ENCODE data around the gene PLA2G2C. TPM values are rescaled to one million over a fixed set of nuclear protein-coding genes. Genes with fewer than 3 reads are reported as not detected.
A peak's percentile ranks its signal among the peaks of the same experiment; 100 is the strongest.

The PLA2G2C gene
- total RNA-seq, 1 donor from 2014 or later, result not detected

DNA sequence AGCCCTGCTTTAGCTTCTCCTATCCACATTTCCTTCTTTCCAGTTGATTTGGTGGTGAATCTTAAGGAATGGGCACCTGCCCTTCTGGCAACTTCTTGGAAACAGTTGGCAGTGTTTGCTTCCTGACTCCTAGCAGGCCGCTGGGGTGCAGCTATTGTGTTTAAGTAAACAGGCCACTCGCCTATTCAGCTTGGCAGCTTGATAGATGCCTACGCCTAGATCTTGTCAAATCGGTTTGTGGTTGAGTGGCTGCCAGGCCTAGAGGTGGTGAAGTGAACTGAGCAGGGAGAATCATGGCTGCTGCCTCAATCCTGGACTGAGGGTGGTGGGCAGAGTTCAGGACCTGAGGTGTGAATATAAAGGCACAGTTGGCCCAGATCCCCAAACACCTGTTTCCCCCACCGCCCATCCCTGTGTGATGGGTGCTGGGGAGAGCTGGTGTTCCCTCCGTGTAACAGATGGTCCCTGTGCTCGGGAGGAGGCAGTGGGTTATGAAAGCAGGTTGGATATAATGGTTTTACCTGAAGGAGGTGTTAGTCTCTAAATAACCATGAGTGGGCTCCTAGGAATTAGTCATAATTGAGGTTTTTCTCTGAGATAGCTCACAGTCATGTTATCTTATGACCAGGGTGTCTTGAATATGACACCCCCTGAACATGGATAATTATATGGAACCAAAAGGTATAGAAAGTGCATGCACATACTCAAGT lies 940 bp upstream of the PLA2G2C start:
- no peak for FAIRE-seq

DNA sequence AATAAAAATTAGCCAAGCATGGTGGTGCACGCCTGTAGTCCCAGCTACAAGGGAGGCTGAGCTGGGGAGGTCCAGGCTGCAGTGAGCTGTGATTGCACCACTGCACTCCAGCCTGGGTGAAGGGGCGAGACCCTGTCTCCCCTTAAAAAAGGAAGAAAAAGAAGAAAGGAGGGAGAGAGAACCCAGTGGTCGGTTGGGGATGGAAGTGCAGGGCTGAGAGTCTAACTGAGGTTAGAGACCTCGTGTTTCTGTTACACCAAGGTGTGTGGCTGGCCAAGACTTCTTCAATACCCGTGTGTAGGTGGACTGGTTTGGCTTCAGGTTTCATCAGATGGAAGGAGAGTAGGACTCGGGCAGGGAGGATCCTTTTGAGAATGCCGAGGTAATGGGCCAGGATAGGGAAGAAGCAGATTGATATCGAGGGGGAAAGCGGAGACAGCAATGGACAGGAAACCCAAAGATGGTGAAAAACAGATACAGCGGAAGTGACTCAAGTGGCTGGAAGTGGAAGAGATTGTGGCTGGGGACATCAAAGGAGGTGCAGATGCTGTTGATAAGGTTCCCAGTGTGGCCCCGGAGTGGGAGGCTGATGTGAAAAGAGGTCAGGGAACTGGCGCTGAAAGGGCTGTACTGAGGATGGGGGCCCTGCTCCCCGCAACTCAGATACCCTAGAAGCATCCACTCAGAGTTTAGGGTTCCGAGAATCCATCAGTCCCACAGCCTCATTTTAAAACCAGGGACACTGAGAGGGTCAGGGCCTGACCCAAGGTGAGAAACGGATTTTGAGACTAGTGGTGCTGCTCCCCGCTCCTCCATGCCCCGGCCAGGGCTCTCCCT lies 1.1 kb downstream of the PLA2G2C start:
- no peak for DNase-seq (ENCODE audit: low spot score in 2 of 2)
- FAIRE-seq, result no peak

More for the DNA sequence above, 940 bp upstream of the PLA2G2C start:
- no peak for DNase-seq (ENCODE audit: low spot score in 2 of 2)

DNA sequence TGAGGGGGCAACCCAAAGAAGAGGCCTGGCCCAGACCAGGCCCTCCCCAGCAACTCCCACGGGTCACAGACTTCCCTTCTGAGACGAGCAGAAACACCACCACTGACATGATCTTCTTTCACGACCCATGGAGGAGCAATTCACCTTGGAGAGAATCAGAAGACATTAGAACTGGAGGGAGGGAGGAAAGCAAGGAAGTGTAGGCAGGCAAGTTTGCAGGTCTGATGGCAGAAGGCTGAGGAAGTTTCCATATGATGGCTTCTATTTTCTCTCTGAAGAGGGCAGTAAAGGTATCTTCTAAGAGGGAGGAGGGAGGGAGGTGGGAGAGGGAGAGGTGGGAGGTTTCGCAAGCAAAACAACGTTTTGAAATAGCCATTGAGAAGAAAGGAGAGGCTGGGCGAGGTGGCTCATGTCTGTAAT lies 1.8 kb downstream of the PLA2G2C start:
- no peak for FAIRE-seq
- no peak for DNase-seq (ENCODE audit: low spot score in 2 of 2)

DNA sequence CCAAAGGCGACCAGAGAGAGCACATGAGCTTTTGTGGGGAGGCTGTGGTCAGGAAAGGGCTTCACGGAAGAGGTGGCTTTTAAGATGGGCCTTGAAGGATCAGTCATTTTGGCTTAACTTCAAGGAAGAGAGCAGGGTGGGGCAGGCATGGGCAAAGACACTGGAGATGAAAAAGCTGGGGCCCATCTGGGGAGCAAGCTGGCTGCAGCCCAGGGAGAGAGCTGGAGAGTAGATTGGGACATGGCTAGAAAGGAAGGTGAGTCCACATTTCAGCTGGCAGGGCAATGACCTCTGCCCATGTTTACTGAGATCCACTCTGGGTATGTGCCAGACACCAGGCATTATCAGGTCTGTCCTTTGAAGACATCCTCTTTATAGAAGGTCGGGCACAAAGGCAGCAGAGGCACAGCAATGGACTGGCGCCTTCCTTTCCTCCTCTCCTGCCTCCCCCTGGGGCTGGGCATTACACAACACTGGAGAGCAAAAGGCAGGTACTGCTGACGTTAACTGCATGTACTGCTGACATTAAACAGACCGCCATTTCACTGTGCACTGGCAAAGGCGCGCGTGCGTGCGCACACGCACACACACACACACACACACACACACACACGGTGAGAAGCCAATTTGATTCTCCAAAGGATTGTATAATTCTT lies 2.6 kb downstream of the PLA2G2C start:
- DNase-seq (ENCODE audit: low spot score in 2 of 2), result no peak
- no peak for FAIRE-seq

DNA sequence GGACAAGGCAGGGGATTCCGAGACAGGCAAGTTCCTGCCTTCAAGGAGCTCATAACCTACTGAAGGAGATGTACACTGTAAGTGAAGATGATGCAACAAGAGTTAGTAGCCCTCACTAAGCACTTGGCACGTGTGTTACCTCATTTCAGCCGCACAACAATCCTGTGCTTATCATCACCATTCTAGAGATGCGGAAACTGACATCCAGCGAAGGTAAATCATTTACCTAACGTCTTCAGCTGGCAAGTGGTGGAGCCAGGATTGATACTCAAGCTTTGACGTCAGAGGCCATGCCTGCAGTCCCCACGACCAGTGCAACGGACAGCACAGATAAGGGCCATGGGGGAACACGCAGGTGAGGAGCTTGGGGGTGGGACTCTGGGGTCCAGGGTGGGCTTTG lies 3.3 kb downstream of the PLA2G2C start:
- DNase-seq (ENCODE audit: low spot score in 2 of 2) (no peak), FAIRE-seq (no peak)

DNA sequence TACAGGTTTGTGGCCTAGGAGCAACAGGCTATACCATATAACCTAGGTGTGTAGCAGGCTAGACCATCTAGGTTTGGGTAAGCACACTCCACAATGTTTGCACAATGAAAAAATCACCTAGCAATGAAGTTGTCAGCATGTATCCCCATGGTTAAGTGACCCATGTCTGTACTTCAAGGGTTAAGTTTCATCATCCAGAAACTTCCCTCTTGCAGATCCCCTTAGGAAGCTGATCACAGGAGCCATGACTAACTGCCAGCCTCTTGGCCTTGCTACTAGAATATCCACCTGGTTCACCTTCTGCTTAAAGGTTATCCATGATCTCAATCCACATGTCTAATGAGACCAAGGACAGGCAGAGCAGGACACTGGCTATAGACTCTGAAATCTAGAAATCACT lies 3.9 kb downstream of the PLA2G2C start:
- DNase-seq (ENCODE audit: low spot score in 2 of 2) (no peak), FAIRE-seq (no peak)

DNA sequence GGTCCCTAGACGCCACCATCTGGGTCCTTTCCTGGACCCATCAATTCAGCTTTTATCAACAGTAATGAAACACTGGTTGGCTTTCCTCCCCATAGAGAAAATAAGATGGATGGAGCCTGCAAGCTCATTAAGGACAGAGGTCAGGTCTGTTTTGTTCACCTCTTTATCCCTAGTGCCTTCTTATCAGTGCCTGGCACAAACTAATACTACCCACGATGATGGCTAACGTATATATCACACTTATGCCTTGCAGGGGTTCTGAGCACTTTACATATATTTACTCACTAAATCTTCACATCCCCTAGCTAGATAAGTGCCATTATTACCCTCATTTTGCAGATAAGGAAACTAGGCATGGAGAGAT lies 5.5 kb downstream of the PLA2G2C start:
- no peak for FAIRE-seq

DNA sequence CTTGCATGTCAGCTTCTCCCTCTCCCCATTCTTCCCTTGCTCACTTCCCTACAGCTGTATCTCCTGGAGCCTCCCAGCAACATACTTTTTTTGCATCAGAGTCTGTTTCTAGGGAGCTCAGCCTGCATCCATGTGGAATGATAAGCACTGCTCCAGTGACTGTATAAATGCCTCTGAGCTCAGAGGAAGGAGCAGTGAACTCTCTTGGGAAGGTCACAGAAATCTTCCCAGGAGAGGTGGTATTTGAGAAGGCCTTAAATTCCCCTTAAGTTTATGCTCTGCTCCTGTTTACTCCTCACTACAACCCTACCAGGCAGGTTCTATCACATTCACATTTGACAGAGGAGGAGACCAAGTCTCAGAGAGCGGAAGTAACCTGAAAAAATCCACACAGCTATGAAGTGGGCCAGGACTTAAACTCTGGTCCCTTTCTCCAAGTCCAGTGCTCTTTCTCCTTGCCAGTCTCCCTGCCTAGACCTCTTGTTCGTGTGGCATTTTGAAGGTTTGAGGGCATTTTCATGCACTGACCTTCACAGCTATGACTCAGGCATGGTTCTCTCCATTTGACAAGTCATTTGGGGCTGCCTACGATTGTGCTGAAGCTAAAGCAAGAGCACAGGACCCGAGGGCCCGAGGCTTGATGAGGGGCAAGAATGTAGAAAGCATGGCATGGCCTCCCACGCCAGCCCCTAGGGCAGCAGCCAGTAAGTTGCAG lies 6.0 kb downstream of the PLA2G2C start:
- DNase-seq (ENCODE audit: low spot score in 2 of 2) (no peak), FAIRE-seq (no peak)

More for the DNA sequence above, 5.5 kb downstream of the PLA2G2C start:
- no peak for DNase-seq (ENCODE audit: low spot score in 2 of 2)

DNA sequence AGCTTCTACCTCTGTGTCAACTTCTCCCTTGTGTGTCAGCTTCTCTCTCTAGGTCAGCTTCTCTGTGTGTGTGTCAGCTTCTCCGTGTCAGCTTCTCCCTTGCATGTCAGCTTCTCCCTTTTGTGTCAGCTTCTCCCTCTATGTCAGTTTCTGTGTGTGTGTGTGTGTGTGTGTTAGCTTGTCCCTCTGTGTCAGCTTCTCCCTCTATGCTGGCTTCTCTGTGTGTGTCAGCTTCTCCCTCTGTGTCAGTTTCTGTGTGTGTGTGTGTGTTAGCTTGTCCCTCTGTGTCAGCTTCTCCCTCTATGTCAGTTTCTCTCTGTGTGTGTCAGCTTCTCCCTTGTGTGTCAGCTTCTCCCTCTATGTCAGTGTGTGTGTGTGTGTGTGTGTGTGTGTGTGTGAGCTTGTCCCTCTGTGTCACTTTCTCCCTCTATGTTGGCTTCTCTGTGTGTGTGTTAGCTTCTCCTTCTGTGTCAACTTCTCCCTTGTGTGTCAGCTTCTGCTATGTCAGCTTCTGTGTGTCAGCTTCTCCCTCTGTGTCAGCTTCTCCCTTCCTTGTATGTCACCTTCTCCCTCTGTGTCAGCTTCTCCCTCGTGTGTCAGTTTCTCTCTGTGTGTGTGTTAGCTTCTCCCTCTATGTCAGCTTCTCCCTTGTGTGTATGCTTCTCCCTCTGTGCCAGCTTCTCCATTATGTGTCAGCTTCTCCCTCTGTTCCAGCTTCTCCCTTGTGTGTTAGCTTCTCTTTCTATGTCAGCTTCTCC lies 6.8 kb downstream of the PLA2G2C start:
- no peak for DNase-seq (ENCODE audit: low spot score in 2 of 2)
- FAIRE-seq, result no peak

DNA sequence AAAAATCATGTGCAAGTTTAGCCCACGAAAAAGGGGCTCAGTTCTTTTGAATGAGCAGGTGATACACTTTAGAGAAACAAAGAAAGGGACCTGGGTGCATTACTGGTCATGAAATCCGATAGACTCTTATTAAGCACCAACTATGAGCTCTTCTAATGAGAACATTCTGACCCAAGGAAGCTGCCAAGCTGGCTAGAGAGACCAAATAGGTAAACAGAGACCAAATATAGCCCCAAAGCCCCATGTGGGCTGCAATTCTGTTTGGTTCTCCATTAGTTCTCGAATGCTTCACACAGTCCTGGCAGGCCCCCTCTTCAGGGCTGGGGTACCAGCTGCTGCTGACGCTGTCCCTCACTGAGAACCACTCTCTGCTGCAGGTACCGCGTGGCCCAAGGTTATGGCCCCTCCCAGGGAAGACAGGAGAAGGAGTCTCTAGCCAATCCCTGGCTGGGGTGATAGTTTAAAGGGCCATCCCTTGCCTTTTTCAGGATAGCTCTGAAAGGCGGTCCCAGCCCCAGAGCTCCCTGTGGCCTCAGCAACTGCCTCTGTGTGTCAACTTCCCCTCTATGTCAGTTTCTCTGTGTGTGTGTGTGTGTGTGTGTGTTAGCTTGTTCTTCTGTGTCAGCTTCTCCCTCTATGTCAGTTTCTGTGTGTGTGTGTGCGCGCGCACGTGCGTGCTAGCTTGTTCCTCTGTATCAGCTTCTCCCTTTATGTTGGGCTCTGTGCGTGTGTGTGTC lies 7.5 kb downstream of the PLA2G2C start:
- FAIRE-seq (no peak), DNase-seq (ENCODE audit: low spot score in 2 of 2) (no peak)

DNA sequence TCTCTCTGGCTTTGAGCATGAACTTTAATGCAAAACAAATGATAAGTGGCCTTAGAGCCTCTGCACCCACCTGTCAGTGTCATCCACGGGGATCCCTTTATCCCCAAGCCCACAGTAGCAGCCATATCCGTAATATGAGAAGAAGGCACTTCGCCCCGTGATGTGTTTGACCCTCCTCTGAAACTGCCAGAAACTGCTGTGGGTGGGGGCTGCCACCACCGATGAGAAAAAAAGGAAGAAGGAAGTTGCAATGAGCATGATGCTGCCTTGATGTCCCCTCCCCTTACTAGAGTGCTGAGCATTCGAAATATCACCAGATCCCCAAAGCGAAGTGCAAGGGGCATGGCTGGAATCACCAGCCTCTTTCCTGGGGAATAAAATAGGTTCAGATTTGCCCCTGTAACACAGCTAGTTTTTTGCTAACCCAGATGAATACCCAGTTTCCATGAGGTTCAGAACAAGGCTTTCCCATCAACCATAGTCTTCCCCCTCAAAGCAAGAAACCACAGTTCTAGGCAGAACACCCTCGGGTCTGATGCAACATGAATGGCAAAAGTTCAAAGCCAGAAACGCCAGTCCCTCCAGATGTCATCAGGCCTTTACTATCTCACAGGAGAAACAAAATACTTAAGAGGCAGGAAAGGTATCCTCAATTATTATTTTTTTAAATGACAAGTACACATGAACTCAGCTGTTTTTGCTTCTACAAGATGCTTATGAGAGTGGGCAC lies 11.2 kb downstream of the PLA2G2C start:
- FAIRE-seq, result no peak
- no peak for DNase-seq (ENCODE audit: low spot score in 2 of 2)

DNA sequence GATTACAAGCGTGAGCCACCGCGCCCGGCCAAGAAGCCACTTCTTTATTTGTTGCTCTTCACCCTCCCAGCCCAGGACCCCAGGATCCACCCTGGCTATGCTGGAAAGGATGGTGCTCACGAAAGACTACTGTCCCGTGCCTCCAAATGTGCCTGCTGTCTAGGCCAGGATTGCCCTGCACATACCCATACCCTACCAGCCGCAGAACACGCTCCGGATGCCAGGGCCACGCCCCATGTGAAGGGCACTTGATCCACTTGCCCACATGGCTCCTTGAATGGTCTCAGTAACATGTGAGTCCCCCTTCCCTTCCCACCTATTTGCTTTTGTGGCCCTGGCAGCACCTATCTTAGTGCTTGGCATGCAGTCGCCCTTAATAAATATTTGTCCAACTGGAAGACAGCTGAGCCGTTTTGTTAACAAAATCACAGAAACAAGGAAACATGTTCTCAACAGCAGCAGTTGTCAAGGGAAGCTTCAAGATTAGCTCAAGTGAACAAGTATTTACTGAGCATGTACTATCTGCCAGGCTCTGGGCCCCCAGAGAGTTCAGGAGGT lies 14.2 kb downstream of the PLA2G2C start:
- FAIRE-seq (no peak), DNase-seq (ENCODE audit: low spot score in 2 of 2) (no peak)

DNA sequence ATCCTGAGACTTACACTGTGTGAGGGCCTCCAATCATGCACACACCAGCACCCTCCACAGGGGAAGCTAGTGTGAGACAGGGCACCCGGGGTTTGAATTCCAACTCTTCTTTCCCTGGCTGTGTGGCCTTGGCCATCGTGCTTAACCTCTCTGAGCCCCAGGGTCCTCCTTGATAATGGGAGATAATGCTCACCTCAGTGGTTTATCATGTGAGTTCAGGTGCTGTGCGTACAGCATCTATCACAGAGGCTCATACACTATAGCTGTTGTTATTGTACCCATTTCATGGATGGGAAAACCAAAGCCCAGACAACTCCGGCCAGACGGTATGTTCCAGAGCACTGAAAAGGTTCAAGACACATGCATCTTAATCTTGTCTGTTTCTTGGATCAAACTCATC lies 16.4 kb downstream of the PLA2G2C start:
- FAIRE-seq (no peak), DNase-seq (ENCODE audit: low spot score in 2 of 2) (no peak)

DNA sequence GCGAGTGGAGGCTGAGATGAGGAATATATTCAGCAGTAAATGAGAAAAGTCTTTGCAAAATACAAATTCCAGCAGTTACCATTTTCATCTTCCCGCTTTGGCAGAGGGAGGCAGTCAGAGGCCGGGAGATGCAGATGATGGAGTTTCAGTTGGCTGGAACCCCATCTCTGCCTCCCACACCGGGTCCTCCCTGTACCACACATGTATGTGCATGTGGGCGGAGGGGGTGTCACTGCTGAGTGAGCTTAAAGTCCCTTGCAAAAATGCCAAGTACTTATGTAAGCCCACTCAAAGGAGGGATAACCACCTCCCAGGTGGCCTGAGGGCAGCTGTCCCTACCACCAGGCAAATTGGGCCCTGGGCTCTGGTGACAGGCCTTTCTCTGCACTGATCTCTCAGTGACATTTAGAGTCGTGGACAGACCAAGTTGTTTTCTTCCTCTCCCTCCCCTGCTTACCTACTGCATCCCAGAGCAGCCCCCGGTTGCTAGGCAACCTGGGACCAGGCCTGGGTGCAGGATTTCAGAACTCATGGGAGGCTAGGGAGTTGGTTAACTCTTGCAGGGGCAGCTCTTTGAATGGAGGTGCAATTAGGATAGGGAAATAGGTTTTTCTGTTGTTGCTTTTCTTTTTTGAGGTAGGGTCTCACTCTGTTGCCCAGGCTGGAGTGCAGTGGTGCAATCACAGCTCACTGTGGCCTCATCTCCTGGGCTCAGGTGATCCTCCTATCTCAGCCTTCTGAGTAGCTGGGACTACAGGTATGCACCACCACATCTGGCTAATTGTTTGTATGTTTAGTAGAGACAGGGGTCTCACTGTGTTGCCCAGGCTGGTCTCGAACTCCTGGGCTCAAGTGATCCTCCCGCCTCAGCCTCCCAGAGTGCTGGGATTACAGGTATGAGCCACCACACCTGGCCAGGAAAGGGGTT lies 17.5 kb downstream of the PLA2G2C start:
- DNase-seq (ENCODE audit: low spot score in 2 of 2), result peak in 1 of 2 donors; percentile 54
- FAIRE-seq, result no peak

DNA sequence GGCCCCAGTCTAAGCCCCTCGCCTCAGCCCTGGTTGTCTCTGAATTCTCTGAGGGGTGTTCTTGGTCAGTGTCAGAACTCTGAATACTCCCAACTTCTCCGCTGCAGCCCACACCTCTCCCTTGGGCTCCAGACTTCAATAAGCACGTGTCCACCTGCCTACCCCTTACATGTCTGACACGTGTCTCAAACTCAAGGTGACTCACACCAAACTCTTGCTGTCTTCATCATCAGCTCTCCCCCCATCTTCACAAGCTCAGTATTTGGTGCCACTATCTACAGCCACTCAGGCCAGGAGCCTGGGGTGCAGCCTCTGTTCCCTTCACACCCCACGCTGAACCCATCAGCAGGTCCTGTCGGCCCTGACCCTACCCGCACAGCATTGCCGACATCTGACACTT lies 19.2 kb downstream of the PLA2G2C start:
- no peak for FAIRE-seq
- DNase-seq (ENCODE audit: low spot score in 2 of 2), result no peak

DNA sequence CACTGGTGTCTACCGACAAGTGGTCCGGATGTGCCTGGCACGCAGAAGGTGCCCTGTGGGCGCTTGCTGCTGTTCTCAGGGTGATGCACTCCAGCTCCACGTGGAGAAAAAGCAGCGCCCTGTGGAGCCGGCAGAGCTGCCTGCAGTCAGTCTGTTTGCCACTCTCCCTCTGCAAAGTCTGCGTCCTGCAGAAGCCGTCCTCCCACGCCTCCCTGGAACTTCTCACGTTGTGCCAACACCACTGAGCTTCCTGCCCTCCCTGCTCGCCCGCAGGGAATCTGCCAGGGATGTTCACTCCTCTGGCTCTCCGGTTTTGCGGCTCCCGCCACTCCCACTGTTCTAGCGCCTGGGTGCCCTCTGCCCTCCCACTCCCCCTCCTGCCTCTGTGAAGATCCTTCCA lies 20.3 kb downstream of the PLA2G2C start:
- FAIRE-seq, result no peak

DNA sequence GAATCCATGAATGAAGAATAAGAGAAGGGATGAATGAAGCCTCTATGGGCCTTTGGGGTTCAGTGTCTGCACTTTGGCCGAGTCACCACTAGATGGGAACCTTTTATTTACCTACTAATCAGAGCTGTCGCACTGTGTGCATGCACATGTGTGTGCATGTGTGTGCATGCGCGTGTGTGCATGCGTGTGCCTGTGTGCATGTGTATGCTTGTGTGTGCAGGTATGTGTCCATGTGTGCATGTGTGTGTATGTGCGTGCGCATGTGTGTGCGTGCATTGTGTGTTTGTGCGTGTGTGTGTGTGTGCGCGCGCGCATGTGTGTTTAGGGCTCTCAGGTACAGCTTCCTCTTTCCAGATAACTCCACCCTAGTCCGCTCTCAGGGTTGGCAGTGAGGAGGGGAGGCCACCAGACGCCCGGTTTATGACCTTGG lies 20.8 kb downstream of the PLA2G2C start:
- DNase-seq (ENCODE audit: low spot score in 2 of 2) (no peak), FAIRE-seq (no peak)

More for the DNA sequence above, 20.3 kb downstream of the PLA2G2C start:
- DNase-seq (ENCODE audit: low spot score in 2 of 2), result no peak
